ENCODE data around the gene KMO. TPM values are rescaled to one million over a fixed set of nuclear protein-coding genes. Genes with fewer than 3 reads are reported as not detected.

Gene KMO
- total and polyA plus RNA-seq, 5 donors from 2014 or later: 0.03 to 2.2 TPM; not detected in 3

GRCh38 chr1:241611736-241612135 lies 79.6 kb downstream of the KMO start:
- H3K9me3 ChIP-seq (ENCODE audit: control insufficient read depth in 2 of 2, low read length in 2 of 2): no peaks in the 10 kb centered on the region
- no peaks in the 10 kb centered on the region for H3K4me1 Mint-ChIP-seq
- no peak overlapping the region for H3K27ac ChIP-seq (ENCODE audit: insufficient read depth, low read length, poor library complexity, severe bottlenecking)
- no peaks in the 10 kb centered on the region for H3K36me3 Mint-ChIP-seq
- no peaks in the 10 kb centered on the region for H3K9me3 Mint-ChIP-seq
- ATAC-seq (ENCODE audit: low read depth in 2 of 2): no peak
- no peaks in the 10 kb centered on the region for H3K36me3 ChIP-seq (ENCODE audit: control insufficient read depth, insufficient read depth, low read length)
- H3K4me3 ChIP-seq (ENCODE audit: low read depth, low read length): no peak overlapping the region
- no peak overlapping the region for H3K27ac Mint-ChIP-seq
- no peaks in the 10 kb centered on the region for H3K4me1 ChIP-seq (ENCODE audit: control insufficient read depth, insufficient read depth, low read length, poor library complexity, severe bottlenecking)
- DNase-seq: no peak
- no peak overlapping the region for H3K4me3 Mint-ChIP-seq
- no peaks in the 10 kb centered on the region for H3K27me3 Mint-ChIP-seq
- no peaks in the 10 kb centered on the region for H3K27me3 ChIP-seq (ENCODE audit: control insufficient read depth, insufficient read depth, low read length)

- ATAC-seq (ENCODE audit: low read depth in 2 of 2): no peak
- H3K27ac Mint-ChIP-seq: no peak overlapping the region
These were observed 80.6 kb downstream of the KMO start for GRCh38 chr1:241612533-241613477.

GRCh38 chr1:241614144-241614543 lies 82.0 kb downstream of the KMO start:
- no peaks in the 10 kb centered on the region for H3K9me3 ChIP-seq (ENCODE audit: control insufficient read depth in 2 of 2, low read length in 2 of 2)
- no peak overlapping the region for H3K4me3 ChIP-seq (ENCODE audit: low read depth, low read length)
- no peak overlapping the region for H3K4me3 Mint-ChIP-seq
- no peak overlapping the region for H3K27ac Mint-ChIP-seq
- DNase-seq: no peak
- no peaks in the 10 kb centered on the region for H3K36me3 ChIP-seq (ENCODE audit: control insufficient read depth, insufficient read depth, low read length)
- H3K36me3 Mint-ChIP-seq: no peaks in the 10 kb centered on the region
- no peaks in the 10 kb centered on the region for H3K4me1 Mint-ChIP-seq
- H3K27me3 Mint-ChIP-seq: no peaks in the 10 kb centered on the region
- no peaks in the 10 kb centered on the region for H3K9me3 Mint-ChIP-seq
- H3K4me1 ChIP-seq (ENCODE audit: control insufficient read depth, insufficient read depth, low read length, poor library complexity, severe bottlenecking): no peaks in the 10 kb centered on the region
- H3K27me3 ChIP-seq (ENCODE audit: control insufficient read depth, insufficient read depth, low read length): no peaks in the 10 kb centered on the region
- ATAC-seq (ENCODE audit: low read depth in 2 of 2): no peak
- no peak overlapping the region for H3K27ac ChIP-seq (ENCODE audit: insufficient read depth, low read length, poor library complexity, severe bottlenecking)

More at GRCh38 chr1:241612533-241613477, 80.6 kb downstream of the KMO start:
- Histone ChIP-seq H3K36me3 (ENCODE audit: control insufficient read depth, insufficient read depth, low read length) (no peaks in the 10 kb centered on the region), H3K27ac (ENCODE audit: insufficient read depth, low read length, poor library complexity, severe bottlenecking) (no peak overlapping the region), H3K27me3 (ENCODE audit: control insufficient read depth, insufficient read depth, low read length) (no peaks in the 10 kb centered on the region), H3K4me3 (ENCODE audit: low read depth, low read length) (no peak overlapping the region), H3K9me3 (ENCODE audit: control insufficient read depth in 2 of 2, low read length in 2 of 2) (no peaks in the 10 kb centered on the region), H3K4me1 (ENCODE audit: control insufficient read depth, insufficient read depth, low read length, poor library complexity, severe bottlenecking) (no peaks in the 10 kb centered on the region)
- no peaks in the 10 kb centered on the region for H3K4me1 Mint-ChIP-seq
- H3K36me3 Mint-ChIP-seq: no peaks in the 10 kb centered on the region
- no peaks in the 10 kb centered on the region for H3K27me3 Mint-ChIP-seq
- H3K9me3 Mint-ChIP-seq: no peaks in the 10 kb centered on the region
- H3K4me3 Mint-ChIP-seq: no peak overlapping the region
- no peak for DNase-seq

- ATAC-seq (ENCODE audit: low read depth in 2 of 2) (no peak), DNase-seq (no peak)
- Mint-ChIP-seq H3K27me3 (no peaks in the 10 kb centered on the region), H3K36me3 (no peaks in the 10 kb centered on the region), H3K27ac (no peak overlapping the region), H3K4me1 (no peaks in the 10 kb centered on the region), H3K9me3 (no peaks in the 10 kb centered on the region), H3K4me3 (no peak overlapping the region)
- Histone ChIP-seq H3K9me3 (ENCODE audit: control insufficient read depth in 2 of 2, low read length in 2 of 2) (no peaks in the 10 kb centered on the region), H3K27ac (ENCODE audit: insufficient read depth, low read length, poor library complexity, severe bottlenecking) (no peak overlapping the region), H3K36me3 (ENCODE audit: control insufficient read depth, insufficient read depth, low read length) (no peaks in the 10 kb centered on the region), H3K4me1 (ENCODE audit: control insufficient read depth, insufficient read depth, low read length, poor library complexity, severe bottlenecking) (no peaks in the 10 kb centered on the region), H3K27me3 (ENCODE audit: control insufficient read depth, insufficient read depth, low read length) (no peaks in the 10 kb centered on the region), H3K4me3 (ENCODE audit: low read depth, low read length) (no peak overlapping the region)
These were observed 82.4 kb downstream of the KMO start for GRCh38 chr1:241614572-241614971.

GRCh38 chr1:241615043-241615974 lies 83.1 kb downstream of the KMO start:
- Mint-ChIP-seq H3K4me3 (no peak overlapping the region), H3K27me3 (no peaks in the 10 kb centered on the region), H3K9me3 (no peaks in the 10 kb centered on the region), H3K36me3 (no peaks in the 10 kb centered on the region), H3K4me1 (no peaks in the 10 kb centered on the region), H3K27ac (no peak overlapping the region)
- no peak for ATAC-seq (ENCODE audit: low read depth in 2 of 2)
- no peaks in the 10 kb centered on the region for H3K9me3 ChIP-seq (ENCODE audit: control insufficient read depth in 2 of 2, low read length in 2 of 2)
- H3K4me3 ChIP-seq (ENCODE audit: low read depth, low read length): no peak overlapping the region
- H3K27me3 ChIP-seq (ENCODE audit: control insufficient read depth, insufficient read depth, low read length): no peaks in the 10 kb centered on the region
- no peaks in the 10 kb centered on the region for H3K4me1 ChIP-seq (ENCODE audit: control insufficient read depth, insufficient read depth, low read length, poor library complexity, severe bottlenecking)
- no peak for DNase-seq
- no peak overlapping the region for H3K27ac ChIP-seq (ENCODE audit: insufficient read depth, low read length, poor library complexity, severe bottlenecking)
- no peaks in the 10 kb centered on the region for H3K36me3 ChIP-seq (ENCODE audit: control insufficient read depth, insufficient read depth, low read length)

- no peaks in the 10 kb centered on the region for H3K9me3 Mint-ChIP-seq
- no peak overlapping the region for H3K27ac Mint-ChIP-seq
- Histone ChIP-seq H3K4me1 (ENCODE audit: control insufficient read depth, insufficient read depth, low read length, poor library complexity, severe bottlenecking) (no peaks in the 10 kb centered on the region), H3K27ac (ENCODE audit: insufficient read depth, low read length, poor library complexity, severe bottlenecking) (no peak overlapping the region), H3K9me3 (ENCODE audit: control insufficient read depth in 2 of 2, low read length in 2 of 2) (no peaks in the 10 kb centered on the region), H3K36me3 (ENCODE audit: control insufficient read depth, insufficient read depth, low read length) (no peaks in the 10 kb centered on the region), H3K4me3 (ENCODE audit: low read depth, low read length) (no peak overlapping the region), H3K27me3 (ENCODE audit: control insufficient read depth, insufficient read depth, low read length) (no peaks in the 10 kb centered on the region)
- H3K27me3 Mint-ChIP-seq: no peaks in the 10 kb centered on the region
- no peaks in the 10 kb centered on the region for H3K36me3 Mint-ChIP-seq
- ATAC-seq (ENCODE audit: low read depth in 2 of 2) (no peak), DNase-seq (no peak)
- H3K4me1 Mint-ChIP-seq: peaks cover 0 to 8% (median 0%) of the 10 kb centered on the region in 4 donors
- H3K4me3 Mint-ChIP-seq: no peak overlapping the region
These were observed 85.2 kb downstream of the KMO start for GRCh38 chr1:241617426-241617825.

- H3K9me3 ChIP-seq (ENCODE audit: control insufficient read depth in 2 of 2, low read length in 2 of 2): no peaks in the 10 kb centered on the region
- no peak for ATAC-seq (ENCODE audit: low read depth in 2 of 2)
- peaks cover 2 to 12% (median 4%) of the 10 kb centered on the region in 4 donors for H3K4me1 Mint-ChIP-seq
- no peak overlapping the region for H3K4me3 ChIP-seq (ENCODE audit: low read depth, low read length)
- H3K27me3 ChIP-seq (ENCODE audit: control insufficient read depth, insufficient read depth, low read length): no peaks in the 10 kb centered on the region
- no peak overlapping the region for H3K27ac Mint-ChIP-seq
- no peaks in the 10 kb centered on the region for H3K9me3 Mint-ChIP-seq
- H3K36me3 ChIP-seq (ENCODE audit: control insufficient read depth, insufficient read depth, low read length): no peaks in the 10 kb centered on the region
- H3K27ac ChIP-seq (ENCODE audit: insufficient read depth, low read length, poor library complexity, severe bottlenecking): no peak overlapping the region
- H3K36me3 Mint-ChIP-seq: no peaks in the 10 kb centered on the region
- peaks cover 3% of the 10 kb centered on the region for H3K4me1 ChIP-seq (ENCODE audit: control insufficient read depth, insufficient read depth, low read length, poor library complexity, severe bottlenecking)
- H3K4me3 Mint-ChIP-seq: no peak overlapping the region
- DNase-seq: no peak
- no peaks in the 10 kb centered on the region for H3K27me3 Mint-ChIP-seq
These were observed 90.5 kb downstream of the KMO start for GRCh38 chr1:241622669-241623068.

Measured in CD4-positive, CD25-positive, alpha-beta regulatory T cell (primary cell).